ENCODE results near the gene NPTN. TPM values are rescaled to one million over a fixed set of nuclear protein-coding genes. Genes with fewer than 3 reads are reported as not detected.
A peak's percentile ranks its signal among the peaks of the same experiment; 100 is the strongest.

NPTN gene
- total RNA-seq, 1 donor = 146 TPM

GRCh38 chr15:73628102-73628501, 5.1 kb downstream of the NPTN start:
- no peak for DNase-seq (ENCODE audit: low read depth)
- TF ChIP-seq CTCF (IDR thresholded peaks at IDR 0.05; ENCODE audit: insufficient read depth, low read depth, low read length) = no peak
- no peak overlapping the region for H3K4me3 ChIP-seq (ENCODE audit: low read depth, low read length)

- TF ChIP-seq CTCF (IDR thresholded peaks at IDR 0.05; ENCODE audit: insufficient read depth, low read depth, low read length) = no peak
- no peak overlapping the region for H3K4me3 ChIP-seq (ENCODE audit: low read depth, low read length)
- no peak for DNase-seq (ENCODE audit: low read depth)
Observed at GRCh38 chr15:73626072-73626471, 7.1 kb downstream of the NPTN start.

GRCh38 chr15:73624530-73624929, 8.7 kb downstream of the NPTN start:
- DNase-seq (ENCODE audit: low read depth) = no peak
- no peak for TF ChIP-seq CTCF (IDR thresholded peaks at IDR 0.05; ENCODE audit: insufficient read depth, low read depth, low read length)
- no peak overlapping the region for H3K4me3 ChIP-seq (ENCODE audit: low read depth, low read length)

- no peak overlapping the region for H3K4me3 ChIP-seq (ENCODE audit: low read depth, low read length)
- TF ChIP-seq CTCF (IDR thresholded peaks at IDR 0.05; ENCODE audit: insufficient read depth, low read depth, low read length) = no peak
- DNase-seq (ENCODE audit: low read depth) = no peak
Observed at GRCh38 chr15:73621286-73621826, 11.8 kb downstream of the NPTN start.

- no peak overlapping the region for H3K4me3 ChIP-seq (ENCODE audit: low read depth, low read length)
- TF ChIP-seq CTCF (IDR thresholded peaks at IDR 0.05; ENCODE audit: insufficient read depth, low read depth, low read length) = no peak
- peak; percentile 66 for DNase-seq (ENCODE audit: low read depth)
Observed at GRCh38 chr15:73620078-73620477, 13.1 kb downstream of the NPTN start.

GRCh38 chr15:73617913-73618312, 15.3 kb downstream of the NPTN start:
- TF ChIP-seq CTCF (IDR thresholded peaks at IDR 0.05; ENCODE audit: insufficient read depth, low read depth, low read length) = no peak
- no peak for DNase-seq (ENCODE audit: low read depth)

GRCh38 chr15:73617301-73617831, 15.8 kb downstream of the NPTN start:
- DNase-seq (ENCODE audit: low read depth) = no peak
- no peak for TF ChIP-seq CTCF (IDR thresholded peaks at IDR 0.05; ENCODE audit: insufficient read depth, low read depth, low read length)
- no peak overlapping the region for H3K4me3 ChIP-seq (ENCODE audit: low read depth, low read length)

More at GRCh38 chr15:73617913-73618312, 15.3 kb downstream of the NPTN start:
- no peak overlapping the region for H3K4me3 ChIP-seq (ENCODE audit: low read depth, low read length)
